ENCODE results near the gene GFRA4.

The GFRA4 gene

GRCh38 chr20:3652676-3653596 lies 10.3 kb downstream of the GFRA4 start:
- DNase-seq (ENCODE audit: low read depth) = no peak

GRCh38 chr20:3652221-3652620 lies 11.0 kb downstream of the GFRA4 start:
- DNase-seq (ENCODE audit: low read depth) = no peak

GRCh38 chr20:3651204-3651962 lies 11.8 kb downstream of the GFRA4 start:
- DNase-seq (ENCODE audit: low read depth) = no peak

- no peak for DNase-seq (ENCODE audit: low read depth)
Measured at GRCh38 chr20:3648951-3649350, 14.2 kb downstream of the GFRA4 start.

GRCh38 chr20:3647473-3647872 lies 15.7 kb downstream of the GFRA4 start:
- no peak for DNase-seq (ENCODE audit: low read depth)

- DNase-seq (ENCODE audit: low read depth) = no peak
Measured at GRCh38 chr20:3646651-3647050, 16.5 kb downstream of the GFRA4 start.

- no peak for DNase-seq (ENCODE audit: low read depth)
Measured at GRCh38 chr20:3646067-3646440, 17.1 kb downstream of the GFRA4 start.

GRCh38 chr20:3645309-3646066 lies 17.7 kb downstream of the GFRA4 start:
- no peak for DNase-seq (ENCODE audit: low read depth)

GRCh38 chr20:3640259-3640658 lies 22.9 kb downstream of the GFRA4 start:
- DNase-seq (ENCODE audit: low read depth) = no peak

GRCh38 chr20:3635346-3635745 lies 27.9 kb downstream of the GFRA4 start:
- no peak for DNase-seq (ENCODE audit: low read depth)

- DNase-seq (ENCODE audit: low read depth) = no peak
Measured at GRCh38 chr20:3633913-3634478, 29.2 kb downstream of the GFRA4 start.

- no peak for DNase-seq (ENCODE audit: low read depth)
Measured at GRCh38 chr20:3632311-3633004, 30.7 kb downstream of the GFRA4 start.

- no peak for DNase-seq (ENCODE audit: low read depth)
Measured at GRCh38 chr20:3631534-3631933, 31.7 kb downstream of the GFRA4 start.

GRCh38 chr20:3630429-3630828 lies 32.8 kb downstream of the GFRA4 start:
- DNase-seq (ENCODE audit: low read depth) = no peak

- no peak for DNase-seq (ENCODE audit: low read depth)
Measured at GRCh38 chr20:3629893-3630292, 33.3 kb downstream of the GFRA4 start.

- no peak for DNase-seq (ENCODE audit: low read depth)
Measured at GRCh38 chr20:3628502-3629314, 34.5 kb downstream of the GFRA4 start.

- DNase-seq (ENCODE audit: low read depth) = no peak
Measured at GRCh38 chr20:3627476-3627875, 35.7 kb downstream of the GFRA4 start.

- no peak for DNase-seq (ENCODE audit: low read depth)
Measured at GRCh38 chr20:3622406-3622805, 40.8 kb downstream of the GFRA4 start.

- DNase-seq (ENCODE audit: low read depth) = no peak
Measured at GRCh38 chr20:3621111-3621510, 42.1 kb downstream of the GFRA4 start.

- DNase-seq (ENCODE audit: low read depth) = peak; percentile 56
Measured at GRCh38 chr20:3616250-3616649, 46.9 kb downstream of the GFRA4 start.

Measured in HS-5 (cell line).